Retinal pigment epithelial cell (primary cell): Measurements from ENCODE around the gene PTGER3.

Experiments
- DNase-seq: peaks from one replicate; pipeline ENCODE4 v3.0.0-alpha.2; 2010; ENCODE audit warnings: low read depth
- H3K4me3 ChIP-seq: 2 replicates; pipeline ENCODE4 v1.5.1; 2011; ENCODE audit warnings: mild to moderate bottlenecking, low read length, control low read depth, moderate library complexity
- CTCF ChIP-seq: conservative IDR thresholded peaks from 2 replicates; pipeline ENCODE4 v1.5.1; 2011; ENCODE audit warnings: low read depth, low read length, control low read depth, inconsistent platforms

PTGER3 gene

GRCh38 chr1:71074681-71075080 is 27.1 kb upstream of the PTGER3 start:
- TF ChIP-seq CTCF, result no peak
- H3K4me3 ChIP-seq, result no peak overlapping the region
- DNase-seq, result no peak

- no peak overlapping the region for H3K4me3 ChIP-seq
- no peak for DNase-seq
- no peak for TF ChIP-seq CTCF
Observed at GRCh38 chr1:71072273-71072672, 24.7 kb upstream of the PTGER3 start.

GRCh38 chr1:71071720-71072119 is 24.1 kb upstream of the PTGER3 start:
- TF ChIP-seq CTCF, result no peak
- DNase-seq, result no peak
- H3K4me3 ChIP-seq, result no peak overlapping the region

- DNase-seq, result no peak
- H3K4me3 ChIP-seq, result no peak overlapping the region
- no peak for TF ChIP-seq CTCF
Observed at GRCh38 chr1:71068325-71069240, 21.0 kb upstream of the PTGER3 start.

- H3K4me3 ChIP-seq, result no peak overlapping the region
- no peak for TF ChIP-seq CTCF
- no peak for DNase-seq
Observed at GRCh38 chr1:71054791-71055190, 7.2 kb upstream of the PTGER3 start.

- H3K4me3 ChIP-seq, result no peak overlapping the region
- DNase-seq, result no peak
- no peak for TF ChIP-seq CTCF
Observed at GRCh38 chr1:71054281-71054731, 6.7 kb upstream of the PTGER3 start.

- H3K4me3 ChIP-seq, result no peak overlapping the region
- no peak for TF ChIP-seq CTCF
- no peak for DNase-seq
Observed at GRCh38 chr1:71053758-71054157, 6.1 kb upstream of the PTGER3 start.
